Adrenal gland (tissue), 12 donors: ENCODE data around the gene ESR2. TPM values are rescaled to one million over a fixed set of nuclear protein-coding genes. Genes with fewer than 3 reads are reported as not detected.
A peak's percentile ranks its signal among the peaks of the same experiment; 100 is the strongest.

Source experiments
- DNase-seq, 7 donors: peaks; one replicate each; pipeline ENCODE4 v3.0.0-alpha.2; 2019 to 2020
- H3K27ac ChIP-seq, 5 donors: fragments of 200-600 bp; sonication (generic) in 4 of 5; 1 replicate in 3 of 5; 2 replicates in 2 of 5; pipeline versions ENCODE4 v1.5.1 to v1.8.0; 2016 to 2020; ENCODE audit warnings: mild to moderate bottlenecking in 1 of 5
- H3K27me3 ChIP-seq: fragments of 200-600 bp; 2 replicates; pipeline ENCODE4 v1.8.0; 2021
- H3K36me3 ChIP-seq, 2 donors: fragments of 200-600 bp; replicated peaks in 1 of 2; 1 replicate in 1 of 2; 2 replicates in 1 of 2; pipeline versions ENCODE4 v1.5.1 to v1.8.0; 2018 to 2022
- H3K4me1 ChIP-seq, 2 donors: fragments of 200-600 bp; replicated peaks in 1 of 2; 1 replicate in 1 of 2; 2 replicates in 1 of 2; pipeline versions ENCODE4 v1.5.1 to v1.8.0; 2018 to 2021
- H3K4me3 ChIP-seq, 4 donors: fragments of 200-600 bp; sonication (generic) in 3 of 4; one replicate each; pipeline ENCODE4 v1.5.1; 2016 to 2018
- H3K9me3 ChIP-seq, 3 donors: fragments of 200-600 bp; sonication (generic) in 1 of 3; replicated peaks in 1 of 3; 1 replicate in 2 of 3; 2 replicates in 1 of 3; pipeline versions ENCODE4 v1.5.1 to v1.8.0; 2016 to 2021
- POLR2A ChIP-seq, 2 donors: fragments of 450-650 bp; IDR thresholded peaks; one replicate each; pipeline ENCODE4 v1.6.1; 2017; ENCODE audit warnings: antibody characterized with exemption in 2 of 2, mild to moderate bottlenecking in 2 of 2, moderate library complexity in 1 of 2
- WGBS, 4 donors: extraction: QIAGEN DNeasy Blood & Tissue Kit in 2 of 4; methylation state at CpG; one replicate each; pipeline versions ENCODE4 v1.1.5 to v1.1.7; 2013 to 2017; 5-methylcytosine and 5-hydroxymethylcytosine counted together
- intact Hi-C, 2 donors: fragments of 100-400 bp; cut with DNase I; formaldehyde crosslinking; loops; one replicate each; pipeline versions ENCODE4 v1.14.1 to v1.15.0; 2022 to 2023
- polyA plus RNA-seq, 3 donors: library from polyadenylated mRNA; stranded (reverse); fragments of 200-250 nt in 2 of 3; fragments of 350-450 nt in 1 of 3; fragmentation: Illumina TruSeq in 1 of 3; extraction: RNeasy Lipid Tissue Mini Kit (QIAGEN cat#74804) in 1 of 3; gene quantifications; one replicate each; pipeline ENCODE4 v1.2.3, GENCODE V29; 2013 to 2014
- total RNA-seq, 9 donors: library from RNA; depleted of rRNA in 4 of 9; stranded (reverse); fragments of >200 nt in 4 of 9; fragments of 120-200 nt in 1 of 9; fragmentation: NEBNext Ultra II Directional in 1 of 9; extraction: Animal tissue kit (Norgen Biotek cat#: 25700) in 1 of 9; gene quantifications; one replicate each; pipeline versions ENCODE4 v1.1.0 to v1.2.4, GENCODE V29; 2013 to 2023
- TF ChIP-seq, protein P1 (sequence below), 6 experiments: fragments of 450-650 bp in 4 of 6; fragments of 200-600 bp in 2 of 6; sonication (generic) in 1 of 6; IDR thresholded peaks; 1 replicate in 5 of 6; 2 replicates in 1 of 6; pipeline versions ENCODE4 v1.5.1 to v1.8.0; 2016 to 2021; ENCODE audit warnings: antibody characterized with exemption in 6 of 6, mild to moderate bottlenecking in 2 of 6, moderate library complexity in 1 of 6
- donor health status: healthy with polysubstance abuse.
- donor health status: Bipolar disorder and iron deficiency.
- donor health status: DM: yes; HTN: yes; CAD: no.
- donor health status: DM: no; HTN: no; CAD: no.
- donor health status: DM: no; HTN: no; CAD: no.
- donor health status: DM: yes; HTN: yes; CAD: no.

Gene ESR2
- total and polyA plus RNA-seq, 12 donors: 3.0 to 36.0 (median 18.8) TPM

DNA sequence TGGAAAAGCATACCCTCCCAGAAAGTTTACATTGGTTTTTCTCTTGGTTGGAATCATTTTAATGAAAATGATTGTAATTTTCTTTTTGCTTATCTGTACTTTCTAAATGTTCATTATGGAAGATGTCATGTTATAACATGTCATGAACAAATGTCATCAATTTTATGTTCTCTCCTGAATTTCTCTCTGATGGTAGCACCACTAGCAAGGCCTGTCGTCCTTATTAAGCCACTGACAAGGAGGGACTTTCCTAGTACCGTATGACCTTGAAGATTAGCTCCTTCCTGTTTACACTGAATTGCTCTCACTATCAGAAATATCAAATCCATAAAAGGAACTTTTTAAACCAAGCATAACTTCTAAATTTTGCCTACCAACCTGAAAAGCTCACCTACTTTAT is 99.0 kb downstream of the ESR2 start:
- no peaks in the 10 kb centered on the region for H3K27me3 ChIP-seq
- no peak for DNase-seq
- peak overlapping the region; percentile 68 to 93 (median 79) for H3K27ac ChIP-seq
- H3K36me3 ChIP-seq: no peaks in the 10 kb centered on the region
- no peak overlapping the region for H3K4me3 ChIP-seq
- intact Hi-C loops: loop anchor here in 1 of 2 donors (10.0 kb wide), 1 partner anchor 50 kb away; no protein-coding TSS in a partner anchor
- peaks cover 37 to 62% of the 10 kb centered on the region in 2 donors for H3K4me1 ChIP-seq
- H3K9me3 ChIP-seq: no peaks in the 10 kb centered on the region
- 11 to 19% (median 16%) methylated on average over 2 of the region's 2 CpGs for WGBS, 4 donors
- no peak for TF ChIP-seq POLR2A (IDR thresholded peaks at IDR 0.05)
- TF ChIP-seq, protein P1, sequence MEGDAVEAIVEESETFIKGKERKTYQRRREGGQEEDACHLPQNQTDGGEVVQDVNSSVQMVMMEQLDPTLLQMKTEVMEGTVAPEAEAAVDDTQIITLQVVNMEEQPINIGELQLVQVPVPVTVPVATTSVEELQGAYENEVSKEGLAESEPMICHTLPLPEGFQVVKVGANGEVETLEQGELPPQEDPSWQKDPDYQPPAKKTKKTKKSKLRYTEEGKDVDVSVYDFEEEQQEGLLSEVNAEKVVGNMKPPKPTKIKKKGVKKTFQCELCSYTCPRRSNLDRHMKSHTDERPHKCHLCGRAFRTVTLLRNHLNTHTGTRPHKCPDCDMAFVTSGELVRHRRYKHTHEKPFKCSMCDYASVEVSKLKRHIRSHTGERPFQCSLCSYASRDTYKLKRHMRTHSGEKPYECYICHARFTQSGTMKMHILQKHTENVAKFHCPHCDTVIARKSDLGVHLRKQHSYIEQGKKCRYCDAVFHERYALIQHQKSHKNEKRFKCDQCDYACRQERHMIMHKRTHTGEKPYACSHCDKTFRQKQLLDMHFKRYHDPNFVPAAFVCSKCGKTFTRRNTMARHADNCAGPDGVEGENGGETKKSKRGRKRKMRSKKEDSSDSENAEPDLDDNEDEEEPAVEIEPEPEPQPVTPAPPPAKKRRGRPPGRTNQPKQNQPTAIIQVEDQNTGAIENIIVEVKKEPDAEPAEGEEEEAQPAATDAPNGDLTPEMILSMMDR (IDR thresholded peaks at IDR 0.05): no peak

- H3K4me1 ChIP-seq: peaks cover 31 to 54% of the 10 kb centered on the region in 2 donors
- WGBS, 4 donors: 49 to 65% (median 60%) methylated on average over 3 of the region's 3 CpGs
- no peak for DNase-seq
- intact Hi-C loops: loop anchor here in 1 of 2 donors (10.0 kb wide), 1 partner anchor 50 kb away; no protein-coding TSS in a partner anchor
- H3K27me3 ChIP-seq: no peaks in the 10 kb centered on the region
- H3K27ac ChIP-seq: peak overlapping the region in 4 of 5 donors; percentile 19 to 93 (median 84)
- H3K36me3 ChIP-seq: no peaks in the 10 kb centered on the region
- H3K9me3 ChIP-seq: no peaks in the 10 kb centered on the region
- no peak overlapping the region for H3K4me3 ChIP-seq
- TF ChIP-seq POLR2A (IDR thresholded peaks at IDR 0.05): no peak
- TF ChIP-seq, protein P1 (IDR thresholded peaks at IDR 0.05): no peak
Measured at GRCh38 chr14:64194404-64194803, 99.8 kb downstream of the ESR2 start.

DNA sequence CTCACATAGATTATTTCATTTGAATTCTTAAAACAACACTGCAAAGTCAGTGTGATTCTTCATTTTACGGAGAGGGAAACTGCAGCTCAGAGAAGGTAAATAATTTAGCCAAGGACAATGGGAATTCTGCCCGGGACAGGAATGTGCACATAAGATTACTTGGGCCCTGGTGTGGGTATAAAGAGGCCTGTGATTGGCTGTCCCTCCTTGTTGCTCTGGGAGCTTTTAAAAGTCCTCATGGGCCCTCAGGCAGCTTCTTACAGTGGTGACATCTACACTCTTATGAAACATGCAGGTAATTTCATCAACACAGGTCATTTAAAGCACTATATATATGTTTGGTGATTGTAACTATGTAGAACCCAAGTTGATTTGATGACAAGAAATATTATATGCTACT is 100.3 kb downstream of the ESR2 start:
- H3K27me3 ChIP-seq: no peaks in the 10 kb centered on the region
- no peak for TF ChIP-seq POLR2A (IDR thresholded peaks at IDR 0.05)
- TF ChIP-seq, protein P1 (IDR thresholded peaks at IDR 0.05): no peak
- peaks cover 26 to 48% of the 10 kb centered on the region in 2 donors for H3K4me1 ChIP-seq
- no peak overlapping the region for H3K4me3 ChIP-seq
- 40 to 67% (median 53%) methylated on average over 2 of the region's 2 CpGs for WGBS, 4 donors
- peak overlapping the region in 3 of 5 donors; percentile 78 to 93 (median 91) for H3K27ac ChIP-seq
- H3K36me3 ChIP-seq: no peaks in the 10 kb centered on the region
- H3K9me3 ChIP-seq: no peaks in the 10 kb centered on the region
- peak in 4 of 7 donors; percentile 38 to 59 (median 50) for DNase-seq
- intact Hi-C loops: loop anchor here in 1 of 2 donors (10.0 kb wide), 1 partner anchor 49 kb away; no protein-coding TSS in a partner anchor

DNA sequence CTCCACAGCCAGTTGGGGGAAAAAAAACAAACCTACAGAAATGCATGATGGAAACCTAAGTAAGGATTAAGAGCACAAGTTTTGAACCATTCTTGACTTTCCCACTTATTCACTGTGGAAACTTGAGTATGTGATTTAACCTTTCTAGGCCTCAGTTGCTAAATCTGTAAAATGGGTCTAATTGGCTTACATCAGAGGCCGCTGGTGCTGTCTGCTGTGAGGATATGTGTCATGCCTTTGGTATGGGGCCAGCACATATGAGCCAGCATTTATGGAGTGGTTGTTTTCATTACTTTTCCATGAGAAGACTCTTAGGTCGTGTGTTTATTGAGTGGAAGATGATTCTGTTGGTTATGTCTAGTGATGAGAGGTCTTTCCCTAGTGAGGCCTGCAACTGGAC is 102.4 kb downstream of the ESR2 start:
- TF ChIP-seq, protein P1 (IDR thresholded peaks at IDR 0.05): no peak
- no peak for TF ChIP-seq POLR2A (IDR thresholded peaks at IDR 0.05)
- WGBS, 4 donors: 75 to 84% (median 81%) methylated on average over 2 of the region's 2 CpGs
- Histone ChIP-seq H3K27ac (no peak overlapping the region), H3K9me3 (no peaks in the 10 kb centered on the region), H3K36me3 (no peaks in the 10 kb centered on the region), H3K27me3 (no peaks in the 10 kb centered on the region), H3K4me1 (peaks cover 14 to 32% of the 10 kb centered on the region in 2 donors), H3K4me3 (no peak overlapping the region)
- no peak for DNase-seq
- intact Hi-C loops: loop anchor here in 1 of 2 donors (10.0 kb wide), 1 partner anchor 47 kb away; no protein-coding TSS in a partner anchor
